GM12865 (cell line): ENCODE data around the gene GJB3.
"Not testable (repeated sequence)": the region's sequence is repeated elsewhere in the genome, so short reads cannot be mapped to it uniquely, and the experiment has no call there.

Source experiments
- DNase-seq: peaks from one replicate; pipeline ENCODE4 v3.0.0; 2010; ENCODE audit warnings: low read depth
- H3K4me3 ChIP-seq: 2 replicates; pipeline ENCODE4 v1.5.1; 2011; ENCODE audit warnings: mild to moderate bottlenecking, low read depth, low read length, control low read depth
- TF ChIP-seq, protein P1 (sequence below): IDR thresholded peaks from 2 replicates; pipeline ENCODE4 v1.5.1; 2011; ENCODE audit warnings: low read length, control low read depth, low read depth, inconsistent platforms; ENCODE audit not compliant: insufficient read depth; ENCODE audit errors: missing control alignments

Gene GJB3

DNA sequence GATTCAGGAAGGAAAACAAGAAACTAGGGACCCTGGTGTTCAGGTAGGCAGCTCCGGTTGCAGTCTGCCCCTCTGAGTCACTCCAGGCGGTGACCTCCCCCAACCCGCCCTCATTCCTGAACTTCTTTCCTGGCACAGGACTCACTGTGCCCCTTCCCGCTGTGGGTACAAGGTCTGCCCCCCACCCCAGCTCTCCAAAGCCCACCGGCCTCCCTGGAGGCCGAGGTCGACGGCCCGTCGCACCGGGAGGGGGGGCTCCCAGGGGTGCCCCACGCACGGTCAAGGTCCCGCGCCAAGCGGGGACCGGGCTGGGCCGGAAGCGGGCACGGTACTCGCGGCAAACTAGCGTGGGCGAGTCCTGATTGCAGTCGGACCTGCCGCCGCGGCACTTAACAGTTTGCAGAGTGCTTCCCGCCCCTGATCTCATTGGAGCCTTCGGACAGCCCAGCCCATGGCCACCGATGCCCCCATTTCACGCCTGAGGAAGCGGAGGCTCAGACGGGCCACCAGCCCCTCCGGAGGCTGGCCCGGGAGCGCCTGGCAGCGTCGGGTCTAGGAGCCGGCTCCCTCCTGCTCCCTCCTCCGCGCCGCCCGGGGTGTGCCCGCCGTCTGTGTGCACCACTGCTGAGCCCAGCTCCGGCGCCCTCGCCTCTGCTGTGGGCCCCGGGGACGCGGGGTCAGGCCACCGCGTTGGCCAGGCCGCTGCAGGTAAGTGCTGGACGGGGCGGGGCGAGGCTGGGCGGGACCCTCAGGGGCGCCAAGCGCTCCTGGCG is at the start of gene GJB3:
TSS of gene GJB3 (plus strand) at position 144 of the 773 bp plus-strand sequence. CDS start 3,549 bp downstream, outside the sequence.
- no peak for DNase-seq
- H3K4me3 ChIP-seq, result no peak within 1 kb of the TSS
- TF ChIP-seq, protein P1, sequence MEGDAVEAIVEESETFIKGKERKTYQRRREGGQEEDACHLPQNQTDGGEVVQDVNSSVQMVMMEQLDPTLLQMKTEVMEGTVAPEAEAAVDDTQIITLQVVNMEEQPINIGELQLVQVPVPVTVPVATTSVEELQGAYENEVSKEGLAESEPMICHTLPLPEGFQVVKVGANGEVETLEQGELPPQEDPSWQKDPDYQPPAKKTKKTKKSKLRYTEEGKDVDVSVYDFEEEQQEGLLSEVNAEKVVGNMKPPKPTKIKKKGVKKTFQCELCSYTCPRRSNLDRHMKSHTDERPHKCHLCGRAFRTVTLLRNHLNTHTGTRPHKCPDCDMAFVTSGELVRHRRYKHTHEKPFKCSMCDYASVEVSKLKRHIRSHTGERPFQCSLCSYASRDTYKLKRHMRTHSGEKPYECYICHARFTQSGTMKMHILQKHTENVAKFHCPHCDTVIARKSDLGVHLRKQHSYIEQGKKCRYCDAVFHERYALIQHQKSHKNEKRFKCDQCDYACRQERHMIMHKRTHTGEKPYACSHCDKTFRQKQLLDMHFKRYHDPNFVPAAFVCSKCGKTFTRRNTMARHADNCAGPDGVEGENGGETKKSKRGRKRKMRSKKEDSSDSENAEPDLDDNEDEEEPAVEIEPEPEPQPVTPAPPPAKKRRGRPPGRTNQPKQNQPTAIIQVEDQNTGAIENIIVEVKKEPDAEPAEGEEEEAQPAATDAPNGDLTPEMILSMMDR, result no peak

DNA sequence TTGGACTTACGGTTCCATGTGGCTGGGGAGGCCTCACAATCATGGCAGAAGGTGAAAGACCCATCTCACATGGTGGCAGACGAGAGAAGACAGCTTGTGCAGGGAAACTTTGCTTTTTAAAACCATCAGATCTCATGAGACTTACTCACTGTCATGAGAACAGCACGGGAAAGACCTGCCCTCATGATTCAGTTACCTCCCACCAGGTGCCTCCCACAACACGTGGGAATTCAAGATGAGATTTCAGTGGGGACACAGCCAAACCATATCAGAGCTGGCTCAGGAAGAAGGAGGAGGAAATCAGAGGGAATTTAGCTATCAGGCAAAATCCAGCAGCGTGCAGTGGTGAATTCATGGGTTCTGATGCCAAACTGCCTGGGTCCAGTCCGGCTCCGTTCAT is 48.2 kb upstream of the GJB3 start:
- DNase-seq, H3K4me3 ChIP-seq: not testable (repeated sequence)

DNA sequence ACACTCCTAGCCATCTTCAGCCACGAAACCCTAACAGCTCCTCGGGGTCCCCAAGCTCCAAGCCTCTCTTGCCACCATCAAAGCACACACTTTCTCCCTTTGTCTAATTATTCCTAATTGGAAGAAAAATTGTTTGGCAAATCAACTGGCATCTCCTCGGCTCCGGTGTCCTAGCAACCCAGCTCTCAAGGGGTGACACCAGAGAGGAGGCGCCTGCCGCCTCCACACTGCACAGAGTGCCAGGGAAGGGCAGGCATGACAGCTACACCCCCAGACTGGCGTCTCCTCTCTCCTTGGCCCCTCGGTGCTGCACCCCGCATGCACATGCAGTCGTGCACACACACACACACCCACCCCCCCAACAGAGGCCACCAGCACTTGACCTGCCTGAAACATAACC is 44.3 kb upstream of the GJB3 start:
- no peak overlapping the region for H3K4me3 ChIP-seq
- TF ChIP-seq, protein P1, result no peak
- DNase-seq, result no peak

DNA sequence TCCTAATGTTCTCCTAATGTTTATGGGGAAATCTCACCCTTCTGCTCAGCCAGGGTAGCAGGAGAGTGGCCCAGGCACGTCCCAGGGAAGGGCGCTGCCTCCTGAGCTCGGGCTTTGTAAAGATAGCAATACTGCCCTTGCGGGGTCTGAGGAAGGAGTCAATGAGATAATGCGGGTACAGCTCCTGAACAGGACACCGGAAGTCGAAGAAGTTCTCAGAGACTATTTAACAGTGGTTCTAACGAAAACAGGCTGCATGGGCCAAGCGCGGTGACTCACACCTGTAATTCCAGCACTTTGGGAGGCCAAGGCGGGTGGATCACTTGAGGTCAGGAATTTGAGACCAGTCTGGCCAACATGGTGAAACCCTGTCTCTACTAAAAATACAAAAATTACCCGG is 43.8 kb upstream of the GJB3 start:
- not testable (repeated sequence) for DNase-seq, H3K4me3 ChIP-seq

DNA sequence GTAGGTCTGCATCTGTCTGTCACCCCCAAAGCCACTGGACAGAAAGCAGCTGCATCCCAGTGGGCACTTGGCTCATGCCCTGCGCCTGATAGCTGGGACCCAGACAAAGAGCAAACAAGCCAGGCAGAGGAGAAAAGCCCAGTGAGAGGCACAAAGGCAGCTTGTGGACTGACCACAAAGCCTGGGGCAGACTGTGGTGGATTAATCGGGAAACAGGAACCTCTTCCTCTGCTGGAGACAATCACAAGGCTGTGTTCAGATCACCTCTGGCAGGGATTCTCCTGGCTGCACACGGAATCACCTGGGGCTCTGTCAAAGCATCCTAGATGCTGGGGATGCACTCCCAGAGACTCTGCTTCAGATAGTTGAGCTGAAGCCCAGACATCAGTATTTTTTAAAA is 41.4 kb upstream of the GJB3 start:
- no peak for DNase-seq
- TF ChIP-seq, protein P1, result no peak

DNA sequence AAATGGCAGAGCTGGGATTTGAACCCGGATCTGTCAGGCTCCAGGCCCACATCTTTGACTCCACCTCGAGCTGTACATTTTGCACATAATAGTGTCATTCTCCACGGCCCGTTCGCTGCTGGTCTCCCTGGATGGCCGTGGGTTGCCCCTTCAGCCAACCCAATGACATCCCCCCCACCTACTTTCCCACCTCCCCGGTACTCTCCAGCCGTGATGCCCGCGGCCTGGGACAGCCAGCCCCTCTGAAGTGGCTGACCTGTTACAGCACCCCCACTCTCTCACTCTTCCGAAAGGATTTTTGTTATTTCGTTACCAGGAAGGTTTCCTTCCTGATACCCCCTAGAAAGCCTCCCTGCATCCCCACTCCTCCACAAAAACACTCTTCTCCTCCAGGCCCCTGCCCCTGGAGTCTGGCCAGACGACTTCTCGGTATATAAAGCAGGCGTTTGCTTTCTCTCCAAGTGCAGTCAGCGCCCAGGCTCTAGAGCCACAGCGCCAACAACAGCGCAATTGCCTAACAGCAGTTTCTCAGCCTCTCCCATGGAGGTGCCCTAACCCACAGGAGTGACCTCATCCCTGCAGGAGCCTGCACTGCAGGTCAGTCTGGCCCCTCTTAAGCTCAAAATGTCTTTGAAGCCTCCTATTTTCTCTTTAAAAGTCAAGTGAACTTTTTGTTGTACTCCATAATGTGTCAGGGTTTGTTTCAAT is 40.7 kb upstream of the GJB3 start:
- no peak for DNase-seq
- TF ChIP-seq, protein P1, result no peak
- H3K4me3 ChIP-seq, result no peak overlapping the region

More for the DNA sequence above, 41.4 kb upstream of the GJB3 start:
- H3K4me3 ChIP-seq, result no peak overlapping the region

DNA sequence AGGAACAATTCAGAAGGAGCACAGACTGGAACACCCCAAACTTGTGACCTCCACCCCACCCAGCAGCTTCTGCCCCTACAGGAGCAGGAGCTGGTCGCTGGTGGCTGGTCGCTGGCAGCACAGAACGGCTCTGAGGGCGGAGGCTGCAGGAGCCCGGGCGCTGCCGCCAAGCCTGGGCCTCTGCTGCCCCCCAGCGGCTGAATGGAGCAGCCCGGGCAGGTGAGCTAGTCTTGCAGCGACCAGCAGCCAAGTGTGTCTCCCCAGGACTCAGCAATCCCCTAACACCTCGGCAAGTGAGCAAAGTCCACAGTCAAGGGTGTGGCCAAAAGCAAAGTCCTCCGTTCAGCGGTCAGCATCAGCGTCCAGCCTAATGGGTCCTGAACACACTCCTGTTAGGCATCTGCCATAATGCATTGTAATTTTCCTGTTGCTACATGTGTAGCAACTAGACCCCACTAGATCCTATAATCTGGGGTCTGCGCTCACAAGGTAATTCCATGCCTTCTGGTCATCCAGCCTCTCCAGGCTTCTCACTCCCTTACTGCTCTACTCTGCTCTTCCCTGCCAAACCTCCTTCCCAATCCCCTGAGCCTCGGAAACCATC is 38.2 kb upstream of the GJB3 start:
- TF ChIP-seq, protein P1, result peak; percentile 98
- peak; percentile 77 for DNase-seq
- H3K4me3 ChIP-seq, result no peak overlapping the region
